Adrenal gland (tissue), 12 donors: Measurements from ENCODE around the gene STX18. TPM values are rescaled to one million over a fixed set of nuclear protein-coding genes. Genes with fewer than 3 reads are reported as not detected.
"Not testable (repeated sequence)": the region's sequence is repeated elsewhere in the genome, so short reads cannot be mapped to it uniquely, and the experiment has no call there.

Experiments
- DNase-seq, 7 donors: peaks; one replicate each; pipeline ENCODE4 v3.0.0-alpha.2; 2019 to 2020
- H3K27ac ChIP-seq, 5 donors: fragments of 200-600 bp; sonication (generic) in 4 of 5; 1 replicate in 3 of 5; 2 replicates in 2 of 5; pipeline versions ENCODE4 v1.5.1 to v1.8.0; 2016 to 2020; ENCODE audit warnings: mild to moderate bottlenecking in 1 of 5
- H3K27me3 ChIP-seq: fragments of 200-600 bp; 2 replicates; pipeline ENCODE4 v1.8.0; 2021
- H3K36me3 ChIP-seq, 2 donors: fragments of 200-600 bp; replicated peaks in 1 of 2; 1 replicate in 1 of 2; 2 replicates in 1 of 2; pipeline versions ENCODE4 v1.5.1 to v1.8.0; 2018 to 2022
- H3K4me1 ChIP-seq, 2 donors: fragments of 200-600 bp; replicated peaks in 1 of 2; 1 replicate in 1 of 2; 2 replicates in 1 of 2; pipeline versions ENCODE4 v1.5.1 to v1.8.0; 2018 to 2021
- H3K4me3 ChIP-seq, 4 donors: fragments of 200-600 bp; sonication (generic) in 3 of 4; one replicate each; pipeline ENCODE4 v1.5.1; 2016 to 2018
- H3K9me3 ChIP-seq, 3 donors: fragments of 200-600 bp; sonication (generic) in 1 of 3; replicated peaks in 1 of 3; 1 replicate in 2 of 3; 2 replicates in 1 of 3; pipeline versions ENCODE4 v1.5.1 to v1.8.0; 2016 to 2021
- CTCF ChIP-seq, 6 experiments: fragments of 450-650 bp in 4 of 6; fragments of 200-600 bp in 2 of 6; sonication (generic) in 1 of 6; IDR thresholded peaks; 1 replicate in 5 of 6; 2 replicates in 1 of 6; pipeline versions ENCODE4 v1.5.1 to v1.8.0; 2016 to 2021; ENCODE audit warnings: antibody characterized with exemption in 6 of 6, mild to moderate bottlenecking in 2 of 6, moderate library complexity in 1 of 6
- POLR2A ChIP-seq, 2 donors: fragments of 450-650 bp; IDR thresholded peaks; one replicate each; pipeline ENCODE4 v1.6.1; 2017; ENCODE audit warnings: antibody characterized with exemption in 2 of 2, mild to moderate bottlenecking in 2 of 2, moderate library complexity in 1 of 2
- WGBS, 4 donors: extraction: QIAGEN DNeasy Blood & Tissue Kit in 2 of 4; methylation state at CpG; one replicate each; pipeline versions ENCODE4 v1.1.5 to v1.1.7; 2013 to 2017; 5-methylcytosine and 5-hydroxymethylcytosine counted together
- intact Hi-C, 2 donors: fragments of 100-400 bp; cut with DNase I; formaldehyde crosslinking; loops; one replicate each; pipeline versions ENCODE4 v1.14.1 to v1.15.0; 2022 to 2023
- polyA plus RNA-seq, 3 donors: library from polyadenylated mRNA; stranded (reverse); fragments of 200-250 nt in 2 of 3; fragments of 350-450 nt in 1 of 3; fragmentation: Illumina TruSeq in 1 of 3; extraction: RNeasy Lipid Tissue Mini Kit (QIAGEN cat#74804) in 1 of 3; gene quantifications; one replicate each; pipeline ENCODE4 v1.2.3, GENCODE V29; 2013 to 2014
- total RNA-seq, 9 donors: library from RNA; depleted of rRNA in 4 of 9; stranded (reverse); fragments of >200 nt in 4 of 9; fragments of 120-200 nt in 1 of 9; fragmentation: NEBNext Ultra II Directional in 1 of 9; extraction: Animal tissue kit (Norgen Biotek cat#: 25700) in 1 of 9; gene quantifications; one replicate each; pipeline versions ENCODE4 v1.1.0 to v1.2.4, GENCODE V29; 2013 to 2023
- donor health status: healthy with polysubstance abuse.
- donor health status: Bipolar disorder and iron deficiency.
- donor health status: DM: yes; HTN: yes; CAD: no.
- donor health status: DM: no; HTN: no; CAD: no.
- donor health status: DM: no; HTN: no; CAD: no.
- donor health status: DM: yes; HTN: yes; CAD: no.

STX18 gene
- total and polyA plus RNA-seq, 12 donors, result 28.6 to 88.5 (median 38.1) TPM

GRCh38 chr4:4422856-4423499, 118.9 kb downstream of the STX18 start:
- WGBS, 4 donors, result 81 to 90% (median 84%) methylated on average over 10 to 12 of the region's 12 CpGs
- Histone ChIP-seq H3K36me3 (peaks cover 0 to 45% of the 10 kb centered on the region in 2 donors), H3K27me3 (no peaks in the 10 kb centered on the region), H3K27ac (no peak overlapping the region), H3K4me3 (no peak overlapping the region), H3K4me1 (peaks cover 10 to 12% of the 10 kb centered on the region in 2 donors), H3K9me3 (no peaks in the 10 kb centered on the region)
- TF ChIP-seq POLR2A (IDR thresholded peaks at IDR 0.05) (no peak), CTCF (IDR thresholded peaks at IDR 0.05) (no peak)
- peak in 1 of 7 donors; percentile 53 for DNase-seq
- intact Hi-C loops, result no loop called here

- H3K27me3 ChIP-seq, H3K4me1 ChIP-seq, H3K27ac ChIP-seq, intact Hi-C loops, H3K9me3 ChIP-seq, H3K4me3 ChIP-seq: not testable (repeated sequence)
- H3K36me3 ChIP-seq, result peaks cover 0 to 48% of the 10 kb centered on the region in 2 donors
- 90 to 97% (median 95%) methylated on average over 7 of the region's 7 CpGs for WGBS, 4 donors
- DNase-seq, result peak in 1 of 7 donors; percentile 44
These were observed 119.7 kb downstream of the STX18 start for GRCh38 chr4:4422117-4422516.

- Histone ChIP-seq H3K4me1 (no peaks in the 10 kb centered on the region), H3K27me3 (no peaks in the 10 kb centered on the region), H3K9me3 (no peaks in the 10 kb centered on the region), H3K4me3 (no peak overlapping the region), H3K27ac (no peak overlapping the region), H3K36me3 (peaks cover 0 to 48% of the 10 kb centered on the region in 2 donors)
- 95 to 98% (median 96%) methylated on average over 11 of the region's 11 CpGs for WGBS, 4 donors
- DNase-seq, result peak in 1 of 7 donors; percentile 41
- intact Hi-C loops, result no loop called here
- TF ChIP-seq POLR2A (IDR thresholded peaks at IDR 0.05) (no peak), CTCF (IDR thresholded peaks at IDR 0.05) (no peak)
These were observed 120.5 kb downstream of the STX18 start for GRCh38 chr4:4421356-4421755.

DNA sequence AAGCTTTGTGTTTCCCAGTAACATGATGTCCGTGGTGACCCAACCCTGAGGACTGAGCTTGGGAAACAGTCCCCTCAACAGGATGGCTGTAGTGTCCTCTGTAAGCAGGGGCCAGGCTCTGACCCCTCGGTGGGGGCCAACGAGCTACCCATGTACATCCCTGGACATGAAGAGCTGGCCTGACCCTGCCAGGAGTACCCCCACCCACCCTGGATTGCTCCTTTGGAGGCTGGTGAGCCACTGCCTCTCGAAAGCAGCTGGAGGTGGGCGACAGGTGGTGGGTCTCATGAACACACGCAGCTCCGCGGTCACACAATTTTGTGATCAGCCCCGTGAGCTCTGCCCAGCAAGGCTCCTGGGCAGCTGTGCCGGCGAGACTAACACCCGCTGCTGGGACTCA, 121.4 kb downstream of the STX18 start:
- Histone ChIP-seq H3K36me3 (peaks cover 0 to 48% of the 10 kb centered on the region in 2 donors), H3K27me3 (no peaks in the 10 kb centered on the region), H3K27ac (no peak overlapping the region), H3K4me1 (no peaks in the 10 kb centered on the region), H3K4me3 (no peak overlapping the region), H3K9me3 (no peaks in the 10 kb centered on the region)
- DNase-seq, result peak in 1 of 7 donors; percentile 44
- TF ChIP-seq POLR2A (IDR thresholded peaks at IDR 0.05), result no peak
- TF ChIP-seq CTCF (IDR thresholded peaks at IDR 0.05), result no peak
- WGBS, 4 donors, result 94 to 98% (median 96%) methylated on average over 9 to 12 of the region's 12 CpGs
- intact Hi-C loops, result no loop called here

- peak in 1 of 7 donors; percentile 39 for DNase-seq
- Histone ChIP-seq H3K4me1 (no peaks in the 10 kb centered on the region), H3K27ac (no peak overlapping the region), H3K4me3 (no peak overlapping the region), H3K36me3 (peaks cover 0 to 48% of the 10 kb centered on the region in 2 donors), H3K27me3 (no peaks in the 10 kb centered on the region), H3K9me3 (no peaks in the 10 kb centered on the region)
- no peak for TF ChIP-seq POLR2A (IDR thresholded peaks at IDR 0.05)
- TF ChIP-seq CTCF (IDR thresholded peaks at IDR 0.05), result no peak
- WGBS, 4 donors, result 93 to 97% (median 95%) methylated on average over 12 of the region's 12 CpGs
- intact Hi-C loops, result no loop called here
These were observed 122.0 kb downstream of the STX18 start for GRCh38 chr4:4419896-4420295.
